Keratinocyte (primary cell): ENCODE data around the gene DENND10. TPM values are rescaled to one million over a fixed set of nuclear protein-coding genes. Genes with fewer than 3 reads are reported as not detected.

Experiments
- DNase-seq: peaks from one replicate; pipeline ENCODE4 v3.0.0-alpha.2; 2011; ENCODE audit warnings: low read depth, missing footprints, low spot score
- FAIRE-seq: peaks from 2 replicates; lab custom pipeline; 2011; peaks lifted over from hg19 to GRCh38; lab: Jason Lieb, UNC
- H2AFZ ChIP-seq: 2 replicates; pipeline ENCODE4 v1.6.0; 2012; ENCODE audit warnings: low read length, control low read depth, inconsistent platforms; ENCODE audit not compliant: control insufficient read depth
- H3K27ac ChIP-seq: 2 replicates; pipeline ENCODE4 v1.5.1; 2011; ENCODE audit warnings: low read length; ENCODE audit not compliant: control insufficient read depth, insufficient read depth
- H3K27me3 ChIP-seq: 3 replicates; pipeline ENCODE4 v1.6.0; 2011; ENCODE audit warnings: low read length; ENCODE audit not compliant: control insufficient read depth, insufficient read depth; ENCODE audit errors: extremely low read depth
- H3K36me3 ChIP-seq, 2 experiments: 2 replicates in 1 of 2; 3 replicates in 1 of 2; pipeline ENCODE4 v1.5.1; 2011; ENCODE audit warnings: low read length in 2 of 2, mild to moderate bottlenecking in 1 of 2; ENCODE audit not compliant: control insufficient read depth in 2 of 2, insufficient read depth in 2 of 2; ENCODE audit errors: extremely low read depth in 1 of 2
- H3K4me1 ChIP-seq: 3 replicates; pipeline ENCODE4 v1.5.1; 2011; ENCODE audit warnings: low read length; ENCODE audit not compliant: control insufficient read depth, insufficient read depth; ENCODE audit errors: extremely low read depth
- H3K4me2 ChIP-seq: 3 replicates; pipeline ENCODE4 v1.6.0; 2011; ENCODE audit warnings: low read depth, low read length; ENCODE audit not compliant: control insufficient read depth, insufficient read depth; ENCODE audit errors: extremely low read depth
- H3K4me3 ChIP-seq, 3 experiments: fragments of 200-600 bp in 1 of 3; sonication (generic) in 1 of 3; 2 replicates in 2 of 3; 3 replicates in 1 of 3; pipeline ENCODE4 v1.5.1; 2011 to 2016; ENCODE audit warnings: low read length in 3 of 3, mild to moderate bottlenecking in 3 of 3, control low read depth in 2 of 3, inconsistent platforms in 1 of 3, low read depth in 1 of 3, mixed read lengths in 1 of 3, mixed run types in 1 of 3, moderate library complexity in 1 of 3; ENCODE audit not compliant: control insufficient read depth in 2 of 3, insufficient read depth in 2 of 3; ENCODE audit errors: extremely low read depth in 1 of 3
- H3K79me2 ChIP-seq: 2 replicates; pipeline ENCODE4 v1.6.0; 2012; ENCODE audit warnings: low read length; ENCODE audit not compliant: control insufficient read depth, insufficient read depth
- H3K9ac ChIP-seq: 3 replicates; pipeline ENCODE4 v1.6.0; 2011; ENCODE audit warnings: low read length; ENCODE audit not compliant: control insufficient read depth, insufficient read depth; ENCODE audit errors: extremely low read depth
- H3K9me1 ChIP-seq: 3 replicates; pipeline ENCODE4 v1.6.0; 2011; ENCODE audit warnings: low read length; ENCODE audit not compliant: control insufficient read depth, insufficient read depth; ENCODE audit errors: extremely low read depth
- H3K9me3 ChIP-seq: 2 replicates; pipeline ENCODE4 v1.5.1; 2012; ENCODE audit warnings: low read depth, low read length; ENCODE audit not compliant: control insufficient read depth
- H4K20me1 ChIP-seq: 3 replicates; pipeline ENCODE4 v1.6.0; 2011; ENCODE audit warnings: low read length; ENCODE audit not compliant: control insufficient read depth, insufficient read depth; ENCODE audit errors: extremely low read depth
- EZH2 ChIP-seq: IDR thresholded peaks from one replicate; pipeline ENCODE4 v1.6.1; 2012; ENCODE audit warnings: inconsistent platforms, mild to moderate bottlenecking, low read length, moderate library complexity
- dilution Hi-C: fragments of 300-500 bp; cut with MboI; formaldehyde crosslinking; loops from one replicate; pipeline ENCODE4 v1.7.0; 2020; ENCODE audit warnings: low sequenced_read_pairs; ENCODE audit not compliant: extremely low pct_ligation_motif_present
- polyA plus RNA-seq, 5 experiments: library from polyadenylated mRNA; depleted of rRNA in 3 of 5; stranded (reverse) in 3 of 5; stranded (forward) in 1 of 5; unstranded in 1 of 5; fragments of >200 nt; gene quantifications; 1 replicate in 1 of 5; 2 replicates in 3 of 5; 3 replicates in 1 of 5; pipeline versions ENCODE4 v1.2.1 to v1.2.3, GENCODE V29; 2011 to 2012; ENCODE audit warnings: missing spikeins in 2 of 5, low read depth in 1 of 5, low replicate concordance in 1 of 5
- TF ChIP-seq, protein P1 (sequence below), 3 experiments: IDR thresholded peaks in 1 of 3; conservative IDR thresholded peaks in 1 of 3; optimal IDR thresholded peaks in 1 of 3; 2 replicates in 2 of 3; 3 replicates in 1 of 3; pipeline versions ENCODE3 to v1.5.1; 2011; ENCODE audit warnings: low read length in 3 of 3, mild to moderate bottlenecking in 3 of 3, moderate library complexity in 2 of 3, control low read depth in 1 of 3, inconsistent platforms in 1 of 3; ENCODE audit not compliant: insufficient read depth in 2 of 3; ENCODE audit errors: extremely low read depth in 1 of 3

The DENND10 gene
- polyA plus RNA-seq, 1 donor (not counting 4 experiments of a cell fraction or from before 2014, with no cell fraction given) = 76.5 TPM

DNA sequence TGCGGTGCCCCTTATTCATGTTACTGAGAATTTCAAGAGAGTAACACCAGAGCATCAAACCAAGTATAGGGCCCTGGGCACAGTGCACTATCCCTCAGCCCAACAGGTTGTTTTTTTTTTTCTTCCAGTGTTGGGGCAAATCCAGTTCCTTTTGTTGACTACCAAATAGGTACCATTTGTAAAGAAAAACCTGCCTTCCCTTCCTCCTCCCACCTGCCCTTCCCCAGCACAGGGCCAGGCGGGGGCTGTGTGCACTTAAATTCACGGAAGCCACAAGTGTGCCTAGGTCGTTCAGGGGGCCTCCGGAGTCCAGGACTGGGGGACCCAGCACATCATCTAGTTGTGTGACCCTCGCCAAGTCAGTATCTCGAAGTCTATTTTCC lies 62.2 kb downstream of the DENND10 start:
- dilution Hi-C loops = no loop called here
- H3K9me1 ChIP-seq = no peaks in the 10 kb centered on the region
- FAIRE-seq = no peak

DNA sequence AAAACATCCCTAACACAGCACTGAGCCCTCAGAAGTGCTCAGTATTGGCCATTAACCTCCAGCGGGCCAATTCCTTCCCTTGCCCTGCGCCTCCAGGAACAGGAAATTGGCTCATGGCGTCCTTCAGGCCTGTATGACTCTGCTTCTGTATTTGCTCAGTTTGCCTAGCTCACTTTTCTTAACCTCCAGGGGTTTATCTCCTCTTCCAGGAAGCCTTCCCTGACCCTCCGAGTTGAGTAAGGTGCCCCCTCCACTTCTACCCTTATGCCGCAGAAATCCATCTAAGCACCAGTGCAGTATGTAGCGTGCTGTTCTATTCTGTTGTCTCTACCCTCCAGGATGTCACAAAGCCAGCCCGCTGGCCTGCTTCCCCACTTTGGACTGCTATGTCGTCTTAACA lies 62.7 kb downstream of the DENND10 start:
- H3K4me2 ChIP-seq = no peak overlapping the region
- H2AFZ ChIP-seq = no peak overlapping the region
- no peaks in the 10 kb centered on the region for H3K9me3 ChIP-seq
- no peaks in the 10 kb centered on the region for H3K9me1 ChIP-seq
- H3K4me1 ChIP-seq = peaks cover 17% of the 10 kb centered on the region
- no peak overlapping the region for H3K4me3 ChIP-seq
- no peak overlapping the region for H3K27ac ChIP-seq
- no peak for DNase-seq
- FAIRE-seq = no peak
- peaks cover 3% of the 10 kb centered on the region for H3K79me2 ChIP-seq
- no peaks in the 10 kb centered on the region for H4K20me1 ChIP-seq
- dilution Hi-C loops = no loop called here
- no peaks in the 10 kb centered on the region for H3K27me3 ChIP-seq
- no peak for TF ChIP-seq EZH2
- TF ChIP-seq, protein P1, sequence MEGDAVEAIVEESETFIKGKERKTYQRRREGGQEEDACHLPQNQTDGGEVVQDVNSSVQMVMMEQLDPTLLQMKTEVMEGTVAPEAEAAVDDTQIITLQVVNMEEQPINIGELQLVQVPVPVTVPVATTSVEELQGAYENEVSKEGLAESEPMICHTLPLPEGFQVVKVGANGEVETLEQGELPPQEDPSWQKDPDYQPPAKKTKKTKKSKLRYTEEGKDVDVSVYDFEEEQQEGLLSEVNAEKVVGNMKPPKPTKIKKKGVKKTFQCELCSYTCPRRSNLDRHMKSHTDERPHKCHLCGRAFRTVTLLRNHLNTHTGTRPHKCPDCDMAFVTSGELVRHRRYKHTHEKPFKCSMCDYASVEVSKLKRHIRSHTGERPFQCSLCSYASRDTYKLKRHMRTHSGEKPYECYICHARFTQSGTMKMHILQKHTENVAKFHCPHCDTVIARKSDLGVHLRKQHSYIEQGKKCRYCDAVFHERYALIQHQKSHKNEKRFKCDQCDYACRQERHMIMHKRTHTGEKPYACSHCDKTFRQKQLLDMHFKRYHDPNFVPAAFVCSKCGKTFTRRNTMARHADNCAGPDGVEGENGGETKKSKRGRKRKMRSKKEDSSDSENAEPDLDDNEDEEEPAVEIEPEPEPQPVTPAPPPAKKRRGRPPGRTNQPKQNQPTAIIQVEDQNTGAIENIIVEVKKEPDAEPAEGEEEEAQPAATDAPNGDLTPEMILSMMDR (optimal IDR thresholded peaks at IDR 0.05 in 1 of 3, IDR thresholded peaks at IDR 0.05 in 1 of 3, conservative IDR thresholded peaks at IDR 0.05 in 1 of 3; ENCODE audit: extremely low read depth in 1 of 3, insufficient read depth in 2 of 3, low read length in 3 of 3) = no peak
- H3K9ac ChIP-seq = no peak overlapping the region
- H3K36me3 ChIP-seq = peaks cover 18 to 19% of the 10 kb centered on the region in 2 experiments

More for the DNA sequence above, 62.2 kb downstream of the DENND10 start:
- H3K4me2 ChIP-seq = peak overlapping the region; percentile 94
- H3K9ac ChIP-seq = peak overlapping the region; percentile 86
- H3K4me1 ChIP-seq = peaks cover 20% of the 10 kb centered on the region
- H3K36me3 ChIP-seq = peaks cover 15 to 16% of the 10 kb centered on the region in 2 experiments
- no peak for TF ChIP-seq EZH2
- TF ChIP-seq, protein P1 (optimal IDR thresholded peaks at IDR 0.05 in 1 of 3, IDR thresholded peaks at IDR 0.05 in 1 of 3, conservative IDR thresholded peaks at IDR 0.05 in 1 of 3; ENCODE audit: extremely low read depth in 1 of 3, insufficient read depth in 2 of 3, low read length in 3 of 3) = no peak
- H3K9me3 ChIP-seq = no peaks in the 10 kb centered on the region
- DNase-seq = no peak
- peak overlapping the region; percentile 86 for H2AFZ ChIP-seq
- H3K79me2 ChIP-seq = peaks cover 3% of the 10 kb centered on the region
- no peaks in the 10 kb centered on the region for H4K20me1 ChIP-seq
- peak overlapping the region; percentile 73 for H3K27ac ChIP-seq
- H3K27me3 ChIP-seq = no peaks in the 10 kb centered on the region
- H3K4me3 ChIP-seq = peak overlapping the region; percentile 64 to 84 (median 76)
